Immature natural killer cell (primary cell): ENCODE data around the gene PITRM1. TPM values are rescaled to one million over a fixed set of nuclear protein-coding genes. Genes with fewer than 3 reads are reported as not detected.

Source experiments
- DNase-seq, 3 donors: peaks; one replicate each; pipeline ENCODE4 v3.0.0; 2022; ENCODE audit warnings: mixed read lengths in 1 of 3
- H3K27ac Mint-ChIP-seq, 6 donors: one replicate each; pipeline ENCODE4 v1.8.0; 2020; ENCODE audit warnings: mixed read lengths in 6 of 6, mild to moderate bottlenecking in 5 of 6, inconsistent platforms in 4 of 6, moderate library complexity in 3 of 6
- H3K27me3 Mint-ChIP-seq, 3 donors: one replicate each; pipeline ENCODE4 v1.8.0; 2020 to 2021; ENCODE audit warnings: low read depth in 3 of 3, mild to moderate bottlenecking in 3 of 3, mixed read lengths in 3 of 3, moderate library complexity in 3 of 3, inconsistent platforms in 1 of 3
- H3K36me3 Mint-ChIP-seq, 3 donors: one replicate each; pipeline ENCODE4 v1.8.0; 2020; ENCODE audit warnings: mixed read lengths in 3 of 3, inconsistent platforms in 2 of 3, mild to moderate bottlenecking in 2 of 3
- H3K4me1 Mint-ChIP-seq, 2 donors: one replicate each; pipeline ENCODE4 v1.8.0; 2020; ENCODE audit warnings: inconsistent platforms in 2 of 2, mild to moderate bottlenecking in 2 of 2, mixed read lengths in 2 of 2, moderate library complexity in 1 of 2
- H3K4me3 Mint-ChIP-seq, 5 donors: one replicate each; pipeline ENCODE4 v1.8.0; 2020; ENCODE audit warnings: mild to moderate bottlenecking in 5 of 5, mixed read lengths in 5 of 5, inconsistent platforms in 3 of 5, moderate library complexity in 3 of 5
- H3K9me3 Mint-ChIP-seq, 6 donors: one replicate each; pipeline ENCODE4 v1.8.0; 2020; ENCODE audit warnings: mild to moderate bottlenecking in 6 of 6, mixed read lengths in 6 of 6, inconsistent platforms in 4 of 6, moderate library complexity in 3 of 6
- polyA plus RNA-seq, 3 donors: library from polyadenylated mRNA; unstranded; fragments of 300-500 nt; fragmentation: Illumina TruSeq; gene quantifications; one replicate each; pipeline ENCODE4 v1.2.3, GENCODE V29; 2021

PITRM1 gene
- polyA plus RNA-seq, 3 donors from 2014 or later, result 25.4 to 52.5 (median 35.2) TPM

DNA sequence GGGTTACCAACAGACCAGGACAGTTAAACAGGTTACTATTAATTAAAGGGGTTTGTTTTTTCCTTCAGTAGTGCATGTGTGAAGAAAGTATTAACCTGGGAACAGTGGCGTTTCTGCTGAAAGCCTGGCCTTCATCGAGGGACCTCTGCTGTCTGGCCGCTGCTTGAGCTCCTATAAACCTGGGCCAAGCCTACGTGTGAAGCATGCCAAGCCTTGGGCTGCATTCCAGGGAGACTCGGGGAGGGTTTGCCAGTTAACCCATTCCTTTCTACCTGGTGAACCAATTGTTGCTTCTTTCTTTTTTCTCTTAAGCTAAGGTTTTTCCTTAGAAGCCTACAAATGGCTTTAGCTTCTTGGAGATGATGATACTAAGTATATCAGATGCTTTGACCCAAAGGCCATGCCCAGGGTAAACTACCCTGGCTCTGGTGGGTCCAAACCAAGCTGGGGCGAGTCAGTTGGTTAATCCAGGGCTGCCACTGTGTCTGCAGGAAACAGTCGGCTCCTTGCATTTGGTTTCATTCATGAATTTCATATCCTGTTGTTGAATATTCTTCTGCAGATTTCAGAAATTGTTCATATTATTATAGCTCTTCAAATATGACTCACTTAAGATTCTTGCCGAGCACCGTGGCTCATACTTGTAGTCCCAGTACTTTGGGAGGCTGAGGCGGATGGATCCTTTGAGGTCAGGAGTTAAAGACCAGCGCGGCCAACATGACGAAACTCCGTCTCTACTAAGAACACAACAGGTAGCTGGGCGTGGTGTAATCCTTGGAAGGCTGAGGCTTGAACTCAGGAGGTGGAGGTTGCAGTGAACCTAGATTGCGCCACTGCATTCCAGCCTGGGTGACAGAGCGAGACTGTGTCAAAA lies 81.4 kb downstream of the PITRM1 start:
- Mint-ChIP-seq H3K9me3 (no peaks in the 10 kb centered on the region), H3K27ac (peak overlapping the region in 3 of 6 donors; percentile 13 to 55 (median 46))
- no peak for DNase-seq

DNA sequence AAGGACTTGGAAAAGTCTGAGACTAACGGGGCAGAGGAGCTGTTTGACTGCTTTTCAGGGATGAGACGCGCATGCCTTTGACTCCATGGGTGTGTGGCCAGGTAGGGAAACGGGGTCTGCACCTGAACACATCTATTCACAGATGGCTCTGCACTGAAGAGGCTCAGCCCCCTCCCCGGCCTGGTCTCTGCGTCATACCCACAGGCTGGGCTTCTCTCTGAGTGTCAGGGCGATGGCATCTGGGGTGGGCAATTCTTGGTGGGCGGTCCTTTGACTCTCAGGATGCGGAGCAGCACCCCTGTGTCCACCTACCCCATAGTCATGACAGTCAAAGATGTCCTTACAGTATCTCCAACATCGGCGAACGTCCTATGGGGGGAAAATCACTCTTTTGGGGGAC lies 82.2 kb downstream of the PITRM1 start:
- H3K27ac Mint-ChIP-seq, result no peak overlapping the region
- H3K9me3 Mint-ChIP-seq, result no peaks in the 10 kb centered on the region
- no peak for DNase-seq
- H3K36me3 Mint-ChIP-seq, result peaks cover 0 to 3% (median 0%) of the 10 kb centered on the region in 3 donors
- H3K4me1 Mint-ChIP-seq, result peaks cover 34 to 36% of the 10 kb centered on the region in 2 donors
- peaks cover 0 to 6% (median 0%) of the 10 kb centered on the region in 3 donors for H3K27me3 Mint-ChIP-seq
- H3K4me3 Mint-ChIP-seq, result no peak overlapping the region

More for the DNA sequence above, 81.4 kb downstream of the PITRM1 start:
- Mint-ChIP-seq H3K36me3 (peaks cover 0 to 3% (median 0%) of the 10 kb centered on the region in 3 donors), H3K27me3 (peaks cover 0 to 6% (median 0%) of the 10 kb centered on the region in 3 donors), H3K4me3 (peak overlapping the region in 1 of 5 donors; percentile 64), H3K4me1 (peaks cover 42 to 43% of the 10 kb centered on the region in 2 donors)

Other genes starting within 250 kb of the PITRM1 start
- 10 to 100 TPM; 18.2 to 47.3 (median 30.0) TPM for gene PFKP, start 105.2 kb downstream of the PITRM1 start, polyA plus RNA-seq